Left lobe of liver (tissue), 2 donors: ENCODE results near the gene SH2D6. TPM values are rescaled to one million over a fixed set of nuclear protein-coding genes. Genes with fewer than 3 reads are reported as not detected.

ENCODE experiments used
- ATAC-seq: fragments of 200-7000 bp; cut with Tn5 transposase; one replicate; pipeline ENCODE4 v1.9.1; 2020; ENCODE audit warnings: mild to moderate bottlenecking, moderate library complexity
- DNase-seq: peaks from one replicate; pipeline ENCODE4 v3.0.0-alpha.2; 2020; ENCODE audit warnings: low spot score
- total RNA-seq: library from RNA; stranded (reverse); gene quantifications from one replicate; pipeline ENCODE4 v1.2.1, GENCODE V29; 2021
- donor health status: DM: no; HTN: no; CAD: no; lungs with moderate emphysema.
- donor health status: DM: no; HTN: yes; CAD: no.

The SH2D6 gene
- total RNA-seq, 1 donor from 2014 or later, result 3.1 TPM

GRCh38 chr2:85420536-85421259 lies 2.2 kb downstream of the SH2D6 start:
- ATAC-seq (peak; percentile 81), DNase-seq (peak; percentile 94)

GRCh38 chr2:85421260-85422071 lies 3.0 kb downstream of the SH2D6 start:
- ATAC-seq (peak; percentile 53), DNase-seq (peak; percentile 89)

- no peak for DNase-seq
- no peak for ATAC-seq
Measured at GRCh38 chr2:85422072-85422457, 3.6 kb downstream of the SH2D6 start.

GRCh38 chr2:85423525-85423924 lies 5.0 kb downstream of the SH2D6 start:
- no peak for ATAC-seq
- DNase-seq, result no peak

GRCh38 chr2:85425588-85425987 lies 7.1 kb downstream of the SH2D6 start:
- DNase-seq (peak; percentile 94), ATAC-seq (peak; percentile 68)

GRCh38 chr2:85427300-85427835 lies 8.9 kb downstream of the SH2D6 start:
- peak; percentile 73 for DNase-seq
- ATAC-seq, result peak; percentile 66

- no peak for ATAC-seq
- no peak for DNase-seq
Measured at GRCh38 chr2:85428343-85428881, 9.9 kb downstream of the SH2D6 start.

GRCh38 chr2:85429213-85429923 lies 10.9 kb downstream of the SH2D6 start:
- no peak for DNase-seq

GRCh38 chr2:85429924-85430289 lies 11.4 kb downstream of the SH2D6 start:
- ATAC-seq (no peak), DNase-seq (no peak)

More at GRCh38 chr2:85429213-85429923, 10.9 kb downstream of the SH2D6 start:
- ATAC-seq, result no peak

- ATAC-seq (no peak), DNase-seq (no peak)
Measured at GRCh38 chr2:85430752-85431569, 12.4 kb downstream of the SH2D6 start.

- DNase-seq (no peak), ATAC-seq (no peak)
Measured at GRCh38 chr2:85431570-85432205, 13.2 kb downstream of the SH2D6 start.

- peak; percentile 62 for ATAC-seq
- peak; percentile 75 for DNase-seq
Measured at GRCh38 chr2:85433511-85434089, 15.1 kb downstream of the SH2D6 start.

GRCh38 chr2:85434696-85435095 lies 16.2 kb downstream of the SH2D6 start:
- ATAC-seq (no peak), DNase-seq (no peak)

- ATAC-seq (peak; percentile 53), DNase-seq (no peak)
Measured at GRCh38 chr2:85435220-85435958, 16.9 kb downstream of the SH2D6 start.

- DNase-seq, result no peak
Measured at GRCh38 chr2:85435981-85436835, 17.7 kb downstream of the SH2D6 start.

GRCh38 chr2:85436836-85437487 lies 18.4 kb downstream of the SH2D6 start:
- ATAC-seq (no peak), DNase-seq (no peak)

More at GRCh38 chr2:85435981-85436835, 17.7 kb downstream of the SH2D6 start:
- no peak for ATAC-seq
